C4-2B (cell line): ENCODE results near the gene MCCD1.
"Not testable (repeated sequence)": the region's sequence is repeated elsewhere in the genome, so short reads cannot be mapped to it uniquely, and the experiment has no call there.

Experiments
- ZFX ChIP-seq: fragments of 450-650 bp; IDR thresholded peaks from 2 replicates; pipeline ENCODE4 v1.6.1; 2017
- TF ChIP-seq, protein P1 (sequence below): fragments of 450-650 bp; conservative IDR thresholded peaks from 2 replicates; pipeline ENCODE4 v1.5.1; 2017; ENCODE audit warnings: mild to moderate bottlenecking

DNA sequence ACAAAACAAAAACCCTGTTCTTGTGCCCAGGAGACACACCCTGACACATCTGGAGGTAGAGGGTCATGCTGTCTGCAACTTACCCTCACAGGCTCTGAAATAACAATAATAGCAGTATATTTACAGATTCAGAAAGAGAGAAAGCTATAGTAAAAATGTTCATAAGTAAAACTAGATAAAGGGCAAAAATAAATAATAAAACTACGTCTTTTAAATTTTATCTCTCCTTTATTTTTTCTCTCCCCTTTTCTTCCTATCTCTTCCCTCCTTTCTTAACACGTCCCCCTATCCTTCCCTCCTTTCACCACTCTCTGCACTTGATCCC lies 35.2 kb upstream of the MCCD1 start:
- TF ChIP-seq, protein P1, sequence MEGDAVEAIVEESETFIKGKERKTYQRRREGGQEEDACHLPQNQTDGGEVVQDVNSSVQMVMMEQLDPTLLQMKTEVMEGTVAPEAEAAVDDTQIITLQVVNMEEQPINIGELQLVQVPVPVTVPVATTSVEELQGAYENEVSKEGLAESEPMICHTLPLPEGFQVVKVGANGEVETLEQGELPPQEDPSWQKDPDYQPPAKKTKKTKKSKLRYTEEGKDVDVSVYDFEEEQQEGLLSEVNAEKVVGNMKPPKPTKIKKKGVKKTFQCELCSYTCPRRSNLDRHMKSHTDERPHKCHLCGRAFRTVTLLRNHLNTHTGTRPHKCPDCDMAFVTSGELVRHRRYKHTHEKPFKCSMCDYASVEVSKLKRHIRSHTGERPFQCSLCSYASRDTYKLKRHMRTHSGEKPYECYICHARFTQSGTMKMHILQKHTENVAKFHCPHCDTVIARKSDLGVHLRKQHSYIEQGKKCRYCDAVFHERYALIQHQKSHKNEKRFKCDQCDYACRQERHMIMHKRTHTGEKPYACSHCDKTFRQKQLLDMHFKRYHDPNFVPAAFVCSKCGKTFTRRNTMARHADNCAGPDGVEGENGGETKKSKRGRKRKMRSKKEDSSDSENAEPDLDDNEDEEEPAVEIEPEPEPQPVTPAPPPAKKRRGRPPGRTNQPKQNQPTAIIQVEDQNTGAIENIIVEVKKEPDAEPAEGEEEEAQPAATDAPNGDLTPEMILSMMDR, result not testable (repeated sequence)
- TF ChIP-seq ZFX, result not testable (repeated sequence)
